Vagina (tissue), 2 donors: Measurements from ENCODE around the gene BLOC1S4.

Source experiments
- POLR2A ChIP-seq, 2 donors: fragments of 450-650 bp; IDR thresholded peaks; one replicate each; pipeline ENCODE4 v1.6.1; 2017; ENCODE audit warnings: antibody characterized with exemption in 2 of 2, mild to moderate bottlenecking in 2 of 2, moderate library complexity in 2 of 2
- POLR2AphosphoS5 ChIP-seq, 2 donors: sonication (generic); formaldehyde crosslinking; IDR thresholded peaks; one replicate each; pipeline ENCODE4 v1.9.0; 2017; ENCODE audit warnings: antibody characterized with exemption in 2 of 2, mild to moderate bottlenecking in 2 of 2, low read depth in 1 of 2; ENCODE audit not compliant: insufficient read depth in 1 of 2
- TF ChIP-seq, protein P1 (sequence below), 3 experiments: fragments of 450-650 bp in 2 of 3; fragments of 200-600 bp in 1 of 3; sonication (generic) in 1 of 3; IDR thresholded peaks; one replicate each; pipeline ENCODE4 v1.5.1; 2017 to 2019; ENCODE audit warnings: antibody characterized with exemption in 3 of 3, mild to moderate bottlenecking in 2 of 3, moderate library complexity in 2 of 3

DNA sequence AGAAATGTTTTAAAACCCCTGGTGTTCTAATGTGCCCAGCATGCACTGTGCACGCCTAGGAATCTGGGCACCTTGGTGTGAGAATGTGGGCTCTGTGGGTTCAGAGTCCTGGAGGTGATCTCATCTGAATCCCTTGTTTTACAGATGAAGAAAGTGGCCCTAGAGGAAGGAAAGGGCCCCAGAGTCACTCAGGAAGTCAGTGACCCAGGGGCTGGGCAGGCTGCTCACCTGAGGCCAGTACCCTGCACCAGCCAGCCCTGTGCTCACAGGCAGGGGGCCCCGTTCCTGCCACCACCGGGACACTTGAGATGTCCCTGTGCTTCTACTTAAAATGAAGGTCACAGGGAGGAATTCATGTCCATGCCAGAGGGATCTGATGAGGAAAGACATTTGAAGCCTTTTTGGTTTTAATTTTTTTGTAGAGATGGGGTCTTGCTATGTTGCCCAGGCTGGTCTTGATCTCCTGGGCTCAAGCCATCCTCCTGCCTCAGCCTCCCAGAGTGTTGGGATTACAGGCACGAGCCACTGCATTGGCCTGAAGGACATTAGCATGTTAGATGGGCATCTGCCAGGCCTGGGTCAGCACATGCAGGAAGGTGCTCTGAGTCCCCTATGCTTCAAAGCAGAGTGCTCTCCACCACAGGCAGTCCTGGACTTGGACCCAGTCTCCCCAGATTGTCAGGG, 29.7 kb upstream of the BLOC1S4 start:
- TF ChIP-seq, protein P1, sequence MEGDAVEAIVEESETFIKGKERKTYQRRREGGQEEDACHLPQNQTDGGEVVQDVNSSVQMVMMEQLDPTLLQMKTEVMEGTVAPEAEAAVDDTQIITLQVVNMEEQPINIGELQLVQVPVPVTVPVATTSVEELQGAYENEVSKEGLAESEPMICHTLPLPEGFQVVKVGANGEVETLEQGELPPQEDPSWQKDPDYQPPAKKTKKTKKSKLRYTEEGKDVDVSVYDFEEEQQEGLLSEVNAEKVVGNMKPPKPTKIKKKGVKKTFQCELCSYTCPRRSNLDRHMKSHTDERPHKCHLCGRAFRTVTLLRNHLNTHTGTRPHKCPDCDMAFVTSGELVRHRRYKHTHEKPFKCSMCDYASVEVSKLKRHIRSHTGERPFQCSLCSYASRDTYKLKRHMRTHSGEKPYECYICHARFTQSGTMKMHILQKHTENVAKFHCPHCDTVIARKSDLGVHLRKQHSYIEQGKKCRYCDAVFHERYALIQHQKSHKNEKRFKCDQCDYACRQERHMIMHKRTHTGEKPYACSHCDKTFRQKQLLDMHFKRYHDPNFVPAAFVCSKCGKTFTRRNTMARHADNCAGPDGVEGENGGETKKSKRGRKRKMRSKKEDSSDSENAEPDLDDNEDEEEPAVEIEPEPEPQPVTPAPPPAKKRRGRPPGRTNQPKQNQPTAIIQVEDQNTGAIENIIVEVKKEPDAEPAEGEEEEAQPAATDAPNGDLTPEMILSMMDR (IDR thresholded peaks at IDR 0.05) = no peak
- TF ChIP-seq POLR2A (IDR thresholded peaks at IDR 0.05) (no peak), POLR2AphosphoS5 (IDR thresholded peaks at IDR 0.05; ENCODE audit: insufficient read depth in 1 of 2, low read depth in 1 of 2) (no peak)
